Fibroblast of peridontal ligament (primary cell): ENCODE results near the gene IL34.
"Not testable (repeated sequence)": the region's sequence is repeated elsewhere in the genome, so short reads cannot be mapped to it uniquely, and the experiment has no call there.

Source experiments
- DNase-seq: peaks from one replicate; pipeline ENCODE4 v3.0.0-alpha.2; 2010; ENCODE audit errors: extremely low read depth

Gene IL34

GRCh38 chr16:70646260-70647241 is at the start of gene IL34:
IL34 (plus strand) TSS chr16:70646559; CDS start chr16:70646948, 389 bp downstream.
- DNase-seq = no peak

DNA sequence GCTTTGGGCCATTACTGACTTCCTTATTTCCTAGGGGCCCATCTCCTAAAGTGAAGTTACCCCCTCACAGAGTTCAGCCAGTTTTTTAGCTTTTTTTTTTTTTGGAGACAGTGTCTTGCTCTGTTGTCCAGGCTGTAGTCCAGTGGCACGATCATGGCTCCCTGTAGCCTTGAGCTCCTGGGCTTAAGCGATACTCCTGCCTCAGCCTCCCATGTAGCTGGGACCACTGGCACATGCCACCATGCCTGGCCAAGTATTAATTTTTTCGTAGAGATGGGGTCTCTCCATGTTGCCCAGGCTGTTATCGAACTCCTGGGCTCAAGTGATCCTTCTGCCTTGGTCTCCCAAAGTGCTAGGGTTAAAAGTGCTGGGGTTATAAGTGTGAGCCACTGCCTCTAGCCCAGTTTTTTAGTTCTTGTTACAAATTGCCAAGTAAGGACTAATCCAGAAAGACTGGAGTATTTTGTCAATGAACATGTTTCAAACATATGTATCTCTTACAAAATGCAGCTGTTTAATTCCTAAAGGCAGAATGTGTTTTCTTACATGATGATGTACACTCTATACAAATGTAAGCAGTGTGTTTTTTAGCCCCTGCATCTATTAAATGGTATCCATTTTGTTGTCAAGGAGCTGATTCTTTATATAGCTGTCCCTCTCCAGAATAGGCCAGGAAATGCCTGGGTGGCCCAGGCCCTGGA is 49.1 kb upstream of the IL34 start:
- DNase-seq = no peak

DNA sequence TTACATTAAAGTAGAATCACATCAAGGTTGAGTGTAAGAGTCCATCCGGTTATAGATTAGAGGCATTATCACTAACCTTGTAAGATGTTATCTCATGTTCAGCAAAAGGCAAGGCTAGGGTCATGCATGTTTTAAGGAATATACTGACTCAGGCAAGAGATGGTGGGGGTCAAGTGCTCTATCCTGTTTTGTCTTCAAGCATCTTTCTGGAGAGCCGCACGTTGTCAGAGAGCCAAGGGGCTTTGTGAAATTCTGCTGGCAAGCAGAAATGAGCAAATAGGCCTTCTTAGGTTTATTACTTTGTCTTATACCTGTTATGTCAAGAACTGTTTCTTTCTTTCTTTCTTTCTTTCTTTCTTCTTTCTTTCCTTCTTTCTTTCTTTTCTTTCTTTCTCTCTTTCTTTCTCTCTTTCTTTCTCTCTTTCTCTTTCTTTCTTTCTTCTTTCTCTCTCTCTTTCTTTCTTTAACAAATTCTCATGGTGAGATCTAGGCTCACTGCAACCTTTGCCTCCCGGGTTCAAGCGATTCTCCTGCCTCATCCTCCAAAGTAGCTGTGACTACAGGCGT is 47.3 kb upstream of the IL34 start:
- DNase-seq = no peak

- DNase-seq = no peak
Measured at GRCh38 chr16:70600730-70601129, 45.6 kb upstream of the IL34 start.

DNA sequence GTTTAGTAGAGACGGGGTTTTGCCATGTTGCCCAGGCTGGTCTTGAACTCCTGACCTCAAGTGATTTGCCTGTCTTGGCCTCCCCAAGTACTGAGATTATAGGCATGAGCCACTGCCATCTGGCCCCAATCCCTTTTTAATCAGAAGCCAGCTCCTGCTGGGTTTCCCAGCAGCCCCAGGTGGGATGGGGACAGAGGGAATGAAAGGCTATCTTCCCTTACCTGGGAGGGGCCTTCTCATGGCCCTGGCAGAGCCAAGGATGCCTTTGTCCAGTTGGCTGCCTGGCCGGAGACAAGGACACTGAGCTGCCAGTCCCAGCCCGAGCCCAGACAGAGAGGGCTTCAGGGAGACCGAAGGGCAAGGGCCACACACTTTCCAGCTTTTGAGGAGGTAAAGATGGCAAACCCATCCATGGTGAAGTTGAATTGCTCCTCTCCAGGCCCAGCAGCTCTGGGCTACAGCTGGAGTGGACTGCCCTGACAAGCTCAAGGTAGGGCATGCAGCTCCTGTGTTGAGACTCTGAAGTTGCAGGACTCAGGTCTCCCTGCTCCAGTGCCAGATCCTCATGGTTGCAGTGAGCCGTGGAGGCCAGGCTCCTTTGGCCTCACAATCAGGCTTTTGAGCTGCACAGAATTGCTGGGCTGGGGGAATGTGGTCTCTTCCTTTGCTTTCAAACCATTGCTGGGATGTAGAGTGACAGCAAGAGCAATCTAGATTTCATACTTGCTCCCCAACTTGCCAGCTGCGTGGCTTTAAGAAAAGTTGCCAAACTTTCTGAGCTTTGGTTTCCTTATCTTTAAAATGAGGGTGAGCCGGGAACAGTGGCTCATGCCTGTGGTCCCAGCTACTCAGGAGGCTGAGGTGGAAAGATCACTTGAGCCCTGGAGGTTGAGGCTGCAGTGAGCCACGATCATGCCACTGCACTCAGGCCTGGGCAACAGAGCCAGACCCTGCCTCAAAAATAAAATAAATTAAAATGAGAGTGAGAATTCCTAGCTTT is 44.5 kb upstream of the IL34 start:
- no peak for DNase-seq

- DNase-seq = no peak
Measured at GRCh38 chr16:70602831-70603230, 43.5 kb upstream of the IL34 start.

DNA sequence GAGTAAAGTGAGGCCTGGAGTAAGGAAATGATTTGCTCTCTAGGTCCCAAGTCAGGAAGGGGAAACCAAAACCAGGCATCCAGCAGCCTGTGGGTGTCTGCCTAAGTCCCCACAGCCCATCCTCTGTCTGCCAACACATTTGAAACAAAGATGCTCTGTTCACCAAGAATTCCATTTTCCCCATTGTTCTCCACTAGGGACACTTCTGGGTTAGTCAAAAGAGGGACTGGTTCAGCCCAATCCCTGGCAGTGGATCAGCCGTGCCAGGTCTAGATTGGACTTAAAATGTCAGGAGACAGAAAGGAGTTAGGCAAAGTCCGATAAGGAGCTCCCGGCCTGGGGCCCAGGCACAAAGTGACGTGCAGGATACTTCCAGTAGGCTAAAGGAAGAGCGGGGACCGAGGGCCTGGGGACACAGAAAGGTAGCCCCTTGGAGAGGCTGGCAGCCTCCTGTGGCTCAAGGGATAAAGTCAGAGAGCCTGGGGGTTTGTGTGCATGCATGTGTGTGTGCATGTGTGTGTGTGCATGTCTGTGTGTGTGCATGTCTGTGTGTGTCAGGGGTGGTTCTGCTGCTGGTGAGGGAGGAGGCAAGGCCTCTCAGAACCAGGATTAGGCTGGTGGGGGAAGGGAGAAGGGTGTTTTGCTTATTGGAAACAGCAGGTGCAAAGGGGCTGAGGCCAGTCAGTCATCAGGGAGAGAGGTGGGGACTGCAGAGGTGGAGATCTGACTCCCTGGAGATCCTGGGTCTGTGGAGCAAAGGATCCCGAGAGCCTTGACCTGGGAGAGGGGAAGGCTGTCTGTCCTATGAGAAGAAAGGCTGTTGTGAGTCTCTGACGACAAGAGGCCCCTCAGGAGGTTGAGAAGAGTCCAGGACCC is 41.7 kb upstream of the IL34 start:
- no peak for DNase-seq

DNA sequence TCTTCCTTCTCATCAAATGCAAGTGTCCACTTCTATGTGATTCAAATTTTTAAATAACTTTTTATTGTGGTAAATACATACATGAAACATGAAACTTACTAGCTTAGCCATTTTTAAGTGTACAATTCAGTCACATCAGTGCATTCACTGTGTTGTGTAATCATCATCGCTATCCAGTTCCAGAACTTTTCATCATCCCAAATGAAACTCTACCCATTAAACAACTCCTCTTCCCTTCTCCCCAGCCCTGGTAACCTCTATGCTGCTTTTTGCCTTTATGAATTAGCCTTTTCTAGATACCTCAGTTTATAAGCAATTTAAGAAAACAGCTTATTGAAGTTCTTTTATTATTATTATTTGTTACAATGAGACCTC is 41.1 kb upstream of the IL34 start:
- peak; percentile 70 for DNase-seq

DNA sequence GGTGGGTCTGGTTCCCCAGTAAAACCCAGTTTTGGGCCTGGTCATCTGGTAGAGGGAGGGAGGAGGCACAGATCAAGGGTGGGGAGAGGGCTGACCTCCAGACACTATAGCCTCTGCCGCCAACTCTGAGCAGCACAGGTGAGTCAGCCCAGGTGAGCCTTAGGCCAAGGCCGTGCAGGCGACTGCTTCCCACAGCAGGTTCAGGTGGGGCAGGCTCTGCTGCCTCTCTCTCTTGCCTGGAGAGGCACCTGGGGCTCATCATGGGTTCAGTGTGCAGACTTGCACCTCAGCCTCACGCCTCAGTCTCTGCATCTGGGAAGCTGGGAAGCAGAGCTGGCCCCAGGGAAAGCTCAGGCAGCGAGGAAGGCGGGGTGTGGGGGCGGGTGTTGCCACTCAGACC is 37.8 kb upstream of the IL34 start:
- DNase-seq = no peak

GRCh38 chr16:70610273-70611223 is 35.8 kb upstream of the IL34 start:
- DNase-seq = no peak

- DNase-seq = no peak
Measured at GRCh38 chr16:70611224-70611598, 35.1 kb upstream of the IL34 start.

- no peak for DNase-seq
Measured at GRCh38 chr16:70611785-70612303, 34.5 kb upstream of the IL34 start.

- no peak for DNase-seq
Measured at GRCh38 chr16:70612931-70613330, 33.4 kb upstream of the IL34 start.

- DNase-seq = no peak
Measured at GRCh38 chr16:70614208-70614951, 32.0 kb upstream of the IL34 start.

DNA sequence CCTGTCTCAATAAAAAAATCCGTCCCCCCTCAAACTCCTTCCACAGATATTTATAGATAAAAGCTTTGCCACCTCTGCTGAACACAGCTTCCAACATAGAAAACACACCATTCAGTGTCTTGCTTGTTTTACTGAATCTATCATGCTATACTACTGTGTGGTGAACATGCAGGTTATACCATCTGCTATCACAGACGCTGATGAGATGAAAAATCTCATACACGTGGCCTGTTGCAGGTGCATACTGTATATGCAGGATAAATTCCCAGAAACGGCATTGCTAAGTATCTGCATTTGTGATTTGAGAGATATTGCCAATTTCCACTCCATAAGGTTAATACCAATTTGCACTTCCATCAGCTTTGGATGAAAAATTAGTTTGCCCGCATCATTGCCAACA is 30.4 kb upstream of the IL34 start:
- no peak for DNase-seq

DNA sequence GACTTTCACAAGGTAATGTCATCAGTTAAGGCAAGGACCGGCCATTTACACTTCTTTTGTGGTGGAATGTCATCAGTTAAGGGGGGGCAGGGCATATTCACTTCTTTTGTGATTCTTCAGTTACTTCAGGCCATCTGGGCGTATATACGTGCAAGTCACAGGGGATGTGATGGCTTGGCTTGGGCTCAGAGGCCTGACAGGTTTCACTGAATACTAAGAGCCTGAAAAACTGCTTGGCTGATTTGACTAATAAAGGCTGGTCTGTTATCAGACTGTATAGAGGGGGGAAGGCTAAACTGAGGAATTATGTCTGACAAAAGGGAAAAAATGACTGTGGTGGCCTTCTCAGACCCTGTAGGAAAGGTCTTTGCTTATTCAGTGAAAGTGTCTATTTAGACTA is 24.5 kb upstream of the IL34 start:
- not testable (repeated sequence) for DNase-seq

- no peak for DNase-seq
Measured at GRCh38 chr16:70627696-70628095, 18.7 kb upstream of the IL34 start.
